Measurements from ENCODE around the gene KCTD13.

GRCh38 chr16:29963021-29963743, 37.2 kb upstream of the KCTD13 start:
- TF ChIP-seq CTCF (IDR thresholded peaks at IDR 0.05) (no peak), POLR2A (IDR thresholded peaks at IDR 0.05) (no peak), POLR2AphosphoS5 (IDR thresholded peaks at IDR 0.05) (no peak), EP300 (IDR thresholded peaks at IDR 0.05) (no peak)
